Bronchial epithelial cell (primary cell): ENCODE data around the gene RASSF10. TPM values are rescaled to one million over a fixed set of nuclear protein-coding genes. Genes with fewer than 3 reads are reported as not detected.
A peak's percentile ranks its signal among the peaks of the same experiment; 100 is the strongest.

Experiments used
- DNase-seq: peaks from one replicate; pipeline ENCODE4 v3.0.0-alpha.2; 2010; ENCODE audit warnings: low read depth
- FAIRE-seq: peaks from 2 replicates; lab custom pipeline; 2011; peaks lifted over from hg19 to GRCh38; lab: Jason Lieb, UNC
- H3K27me3 ChIP-seq: 2 replicates; pipeline ENCODE4 v1.5.1; 2011; ENCODE audit warnings: low read length; ENCODE audit not compliant: control insufficient read depth, insufficient read depth
- H3K36me3 ChIP-seq: 2 replicates; pipeline ENCODE4 v1.5.1; 2011; ENCODE audit warnings: low read length; ENCODE audit not compliant: control insufficient read depth, insufficient read depth
- H3K4me3 ChIP-seq: 2 replicates; pipeline ENCODE4 v1.5.1; 2011; ENCODE audit warnings: mild to moderate bottlenecking, low read depth, low read length, control low read depth
- total RNA-seq: library from RNA; depleted of rRNA; stranded (reverse); fragments of >200 nt; gene quantifications from 2 replicates; pipeline ENCODE4 v1.2.1, GENCODE V29; 2014
- TF ChIP-seq, protein P1 (sequence below): IDR thresholded peaks from 2 replicates; pipeline ENCODE4 v1.5.1; 2011; ENCODE audit warnings: mild to moderate bottlenecking, moderate library complexity, low read length, control low read depth, inconsistent platforms; ENCODE audit not compliant: insufficient read depth, severe bottlenecking

Gene RASSF10
- total RNA-seq, 1 donor from 2014 or later = 2.1 TPM

DNA sequence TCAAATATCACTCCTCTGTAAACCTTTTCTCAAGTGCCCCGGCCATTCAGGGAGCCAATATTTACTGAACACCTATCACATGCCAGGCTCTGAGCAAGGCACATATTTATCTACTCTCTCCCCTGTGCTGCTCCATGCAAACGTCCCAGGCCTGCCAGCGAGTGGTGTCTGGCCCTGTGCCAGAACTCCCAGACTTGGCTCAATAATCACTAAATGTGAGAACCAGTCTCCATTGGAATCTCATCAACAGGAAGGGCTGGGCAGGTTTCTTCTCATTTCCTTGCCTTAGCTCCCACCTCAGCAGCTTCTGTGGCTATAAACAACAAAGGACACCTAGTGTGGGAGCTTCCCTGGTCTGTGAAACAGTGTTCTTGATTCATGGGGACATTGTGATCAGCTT lies 21.7 kb downstream of the RASSF10 start:
- H3K36me3 ChIP-seq = no peaks in the 10 kb centered on the region
- DNase-seq (peak; percentile 44), FAIRE-seq (no peak)
- TF ChIP-seq, protein P1, sequence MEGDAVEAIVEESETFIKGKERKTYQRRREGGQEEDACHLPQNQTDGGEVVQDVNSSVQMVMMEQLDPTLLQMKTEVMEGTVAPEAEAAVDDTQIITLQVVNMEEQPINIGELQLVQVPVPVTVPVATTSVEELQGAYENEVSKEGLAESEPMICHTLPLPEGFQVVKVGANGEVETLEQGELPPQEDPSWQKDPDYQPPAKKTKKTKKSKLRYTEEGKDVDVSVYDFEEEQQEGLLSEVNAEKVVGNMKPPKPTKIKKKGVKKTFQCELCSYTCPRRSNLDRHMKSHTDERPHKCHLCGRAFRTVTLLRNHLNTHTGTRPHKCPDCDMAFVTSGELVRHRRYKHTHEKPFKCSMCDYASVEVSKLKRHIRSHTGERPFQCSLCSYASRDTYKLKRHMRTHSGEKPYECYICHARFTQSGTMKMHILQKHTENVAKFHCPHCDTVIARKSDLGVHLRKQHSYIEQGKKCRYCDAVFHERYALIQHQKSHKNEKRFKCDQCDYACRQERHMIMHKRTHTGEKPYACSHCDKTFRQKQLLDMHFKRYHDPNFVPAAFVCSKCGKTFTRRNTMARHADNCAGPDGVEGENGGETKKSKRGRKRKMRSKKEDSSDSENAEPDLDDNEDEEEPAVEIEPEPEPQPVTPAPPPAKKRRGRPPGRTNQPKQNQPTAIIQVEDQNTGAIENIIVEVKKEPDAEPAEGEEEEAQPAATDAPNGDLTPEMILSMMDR = no peak
- H3K4me3 ChIP-seq = no peak overlapping the region
- no peaks in the 10 kb centered on the region for H3K27me3 ChIP-seq

GRCh38 chr11:13031349-13031748 lies 22.2 kb downstream of the RASSF10 start:
- DNase-seq (no peak), FAIRE-seq (no peak)
- Histone ChIP-seq H3K36me3 (no peaks in the 10 kb centered on the region), H3K4me3 (no peak overlapping the region), H3K27me3 (no peaks in the 10 kb centered on the region)
- TF ChIP-seq, protein P1 = no peak

- TF ChIP-seq, protein P1 = no peak
- Histone ChIP-seq H3K4me3 (no peak overlapping the region), H3K27me3 (no peaks in the 10 kb centered on the region), H3K36me3 (no peaks in the 10 kb centered on the region)
- no peak for FAIRE-seq
- DNase-seq = no peak
Measured at GRCh38 chr11:13033760-13034533, 24.8 kb downstream of the RASSF10 start.

GRCh38 chr11:13035711-13036110 lies 26.6 kb downstream of the RASSF10 start:
- TF ChIP-seq, protein P1 = no peak
- H3K27me3 ChIP-seq = no peaks in the 10 kb centered on the region
- no peaks in the 10 kb centered on the region for H3K36me3 ChIP-seq
- DNase-seq (no peak), FAIRE-seq (no peak)
- no peak overlapping the region for H3K4me3 ChIP-seq

GRCh38 chr11:13036235-13036634 lies 27.1 kb downstream of the RASSF10 start:
- TF ChIP-seq, protein P1 = no peak
- FAIRE-seq = no peak
- no peaks in the 10 kb centered on the region for H3K36me3 ChIP-seq
- no peak overlapping the region for H3K4me3 ChIP-seq
- no peaks in the 10 kb centered on the region for H3K27me3 ChIP-seq
- no peak for DNase-seq
